ENCODE measurements around the gene DNAJC19.

DNAJC19 gene

GRCh38 chr3:180961552-180961951 is 28.0 kb downstream of the DNAJC19 start:
- DNase-seq (ENCODE audit: low read depth) = no peak
- no peak for TF ChIP-seq CTCF (conservative IDR thresholded peaks at IDR 0.05; ENCODE audit: low read depth, low read length)
- no peak overlapping the region for H3K4me3 ChIP-seq (ENCODE audit: low read length)

- TF ChIP-seq CTCF (conservative IDR thresholded peaks at IDR 0.05; ENCODE audit: low read depth, low read length) = no peak
- H3K4me3 ChIP-seq (ENCODE audit: low read length) = no peak overlapping the region
- DNase-seq (ENCODE audit: low read depth) = no peak
These were observed 28.4 kb downstream of the DNAJC19 start for GRCh38 chr3:180961087-180961486.

- TF ChIP-seq CTCF (conservative IDR thresholded peaks at IDR 0.05; ENCODE audit: low read depth, low read length) = no peak
- DNase-seq (ENCODE audit: low read depth) = no peak
- no peak overlapping the region for H3K4me3 ChIP-seq (ENCODE audit: low read length)
These were observed 29.8 kb downstream of the DNAJC19 start for GRCh38 chr3:180959691-180960090.

GRCh38 chr3:180947761-180948390 is 41.7 kb downstream of the DNAJC19 start:
- DNase-seq (ENCODE audit: low read depth) = no peak
- H3K4me3 ChIP-seq (ENCODE audit: low read length) = no peak overlapping the region
- TF ChIP-seq CTCF (conservative IDR thresholded peaks at IDR 0.05; ENCODE audit: low read depth, low read length) = no peak

- H3K4me3 ChIP-seq (ENCODE audit: low read length) = no peak overlapping the region
- no peak for DNase-seq (ENCODE audit: low read depth)
- no peak for TF ChIP-seq CTCF (conservative IDR thresholded peaks at IDR 0.05; ENCODE audit: low read depth, low read length)
These were observed 48.7 kb downstream of the DNAJC19 start for GRCh38 chr3:180940826-180941225.

- DNase-seq (ENCODE audit: low read depth) = no peak
- H3K4me3 ChIP-seq (ENCODE audit: low read length) = no peak overlapping the region
- TF ChIP-seq CTCF (conservative IDR thresholded peaks at IDR 0.05; ENCODE audit: low read depth, low read length) = no peak
These were observed 54.9 kb downstream of the DNAJC19 start for GRCh38 chr3:180934638-180935037.
